Left ventricle myocardium inferior (tissue), 1 donor: ENCODE data around the gene PXYLP1. TPM values are rescaled to one million over a fixed set of nuclear protein-coding genes. Genes with fewer than 3 reads are reported as not detected.

Experiments
- DNase-seq: peaks from one replicate; pipeline ENCODE4 v3.0.0-alpha.2; 2020
- H3K27ac ChIP-seq: fragments of 200-600 bp; replicated peaks from 2 replicates; pipeline ENCODE4 v1.8.0; 2021
- H3K27me3 ChIP-seq: fragments of 200-600 bp; 2 replicates; pipeline ENCODE4 v1.8.0; 2021; ENCODE audit warnings: low read depth
- H3K36me3 ChIP-seq: fragments of 200-600 bp; 2 replicates; pipeline ENCODE4 v1.8.0; 2021
- H3K4me1 ChIP-seq: fragments of 200-600 bp; 2 replicates; pipeline ENCODE4 v1.8.0; 2021
- H3K4me3 ChIP-seq: fragments of 200-600 bp; 2 replicates; pipeline ENCODE4 v1.8.0; 2021; ENCODE audit warnings: mild to moderate bottlenecking, moderate library complexity
- H3K9me3 ChIP-seq: fragments of 200-600 bp; replicated peaks from 2 replicates; pipeline ENCODE4 v1.8.0; 2021
- intact Hi-C: fragments of 100-400 bp; cut with micrococcal nuclease; formaldehyde crosslinking; loops from one replicate; pipeline ENCODE4 v1.11.0; 2022
- long read RNA-seq: library from polyadenylated mRNA; unstranded; transcript quantifications from one replicate; pipeline ENCODE4 v2.0.0, GENCODE V29; 2021
- total RNA-seq: library from RNA; stranded (reverse); fragmentation: NEBNext Ultra II Directional; extraction: Animal tissue kit (Norgen Biotek cat#: 25700); gene quantifications from one replicate; pipeline ENCODE4 v1.2.1, GENCODE V29; 2021
- TF ChIP-seq, protein P1 (sequence below): fragments of 200-600 bp; IDR thresholded peaks from 2 replicates; pipeline ENCODE4 v1.8.0; 2021; ENCODE audit warnings: antibody characterized with exemption, mild to moderate bottlenecking, borderline replicate concordance
- donor health status: DM: no; HTN: yes; CAD: no; lungs with severe emphysema.

PXYLP1 gene, protein sequence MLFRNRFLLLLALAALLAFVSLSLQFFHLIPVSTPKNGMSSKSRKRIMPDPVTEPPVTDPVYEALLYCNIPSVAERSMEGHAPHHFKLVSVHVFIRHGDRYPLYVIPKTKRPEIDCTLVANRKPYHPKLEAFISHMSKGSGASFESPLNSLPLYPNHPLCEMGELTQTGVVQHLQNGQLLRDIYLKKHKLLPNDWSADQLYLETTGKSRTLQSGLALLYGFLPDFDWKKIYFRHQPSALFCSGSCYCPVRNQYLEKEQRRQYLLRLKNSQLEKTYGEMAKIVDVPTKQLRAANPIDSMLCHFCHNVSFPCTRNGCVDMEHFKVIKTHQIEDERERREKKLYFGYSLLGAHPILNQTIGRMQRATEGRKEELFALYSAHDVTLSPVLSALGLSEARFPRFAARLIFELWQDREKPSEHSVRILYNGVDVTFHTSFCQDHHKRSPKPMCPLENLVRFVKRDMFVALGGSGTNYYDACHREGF
- total RNA-seq = 25.6 TPM
- long read RNA-seq, partial matches to known transcripts = 9 of 23 reads
- long read RNA-seq, other reads (novel, unspliced or antisense) = 9 of 23 reads

DNA sequence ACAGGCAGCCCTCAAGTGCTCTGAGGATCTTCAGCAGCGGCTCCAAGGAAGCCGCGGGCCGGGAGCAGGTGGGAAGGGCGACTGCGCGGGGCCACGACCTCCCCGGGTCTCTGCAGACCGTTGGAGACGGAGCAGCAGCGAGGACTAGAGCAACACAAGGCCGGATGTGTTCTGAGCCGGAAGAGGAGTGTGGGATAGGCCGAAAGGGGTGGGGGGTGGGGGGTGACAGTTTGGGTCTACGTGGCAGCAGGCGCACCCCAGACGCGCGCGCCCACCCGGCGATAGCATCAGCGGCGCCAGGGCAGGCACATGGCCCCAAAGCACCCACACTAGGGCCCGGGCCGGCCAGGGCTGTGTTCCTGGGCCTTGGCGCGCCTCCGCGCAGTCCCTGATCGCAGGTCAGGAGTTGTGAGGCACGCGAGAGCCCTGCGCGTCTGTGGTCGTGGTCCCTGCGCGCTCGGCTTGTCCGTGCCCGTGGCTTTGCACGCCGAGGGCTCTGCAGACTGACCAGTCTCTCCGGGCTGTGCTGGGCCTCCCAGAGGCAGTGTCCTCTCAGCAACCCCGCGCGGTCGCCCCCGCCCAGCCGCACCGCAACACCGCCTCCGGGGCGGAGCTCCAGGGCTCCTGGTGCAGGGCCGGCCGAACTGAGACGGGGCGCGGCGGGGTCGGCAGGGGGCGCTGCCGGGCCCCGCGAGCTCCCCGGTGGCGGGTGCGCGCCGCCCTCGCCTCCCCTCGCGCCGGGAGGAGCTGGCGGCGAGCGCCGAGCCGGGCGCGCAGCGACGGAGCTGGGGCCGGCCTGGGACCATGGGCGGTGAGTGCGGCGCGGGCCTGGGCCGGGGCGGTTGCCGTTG is at the start of gene PXYLP1:
TSS of gene PXYLP1 (plus strand) at position 725 of the 851 bp plus-strand sequence. CDS start 28,351 bp downstream, outside the sequence.
- intact Hi-C loops = no loop called here
- Histone ChIP-seq H3K4me1 (peaks cover 43% of the 10 kb centered on the region), H3K27ac (peak within 1 kb of the TSS; percentile 96), H3K27me3 (no peaks in the 10 kb centered on the region), H3K36me3 (peaks cover 6% of the 10 kb centered on the region), H3K4me3 (peak within 1 kb of the TSS; percentile 96), H3K9me3 (no peaks in the 10 kb centered on the region)
- TF ChIP-seq, protein P1, sequence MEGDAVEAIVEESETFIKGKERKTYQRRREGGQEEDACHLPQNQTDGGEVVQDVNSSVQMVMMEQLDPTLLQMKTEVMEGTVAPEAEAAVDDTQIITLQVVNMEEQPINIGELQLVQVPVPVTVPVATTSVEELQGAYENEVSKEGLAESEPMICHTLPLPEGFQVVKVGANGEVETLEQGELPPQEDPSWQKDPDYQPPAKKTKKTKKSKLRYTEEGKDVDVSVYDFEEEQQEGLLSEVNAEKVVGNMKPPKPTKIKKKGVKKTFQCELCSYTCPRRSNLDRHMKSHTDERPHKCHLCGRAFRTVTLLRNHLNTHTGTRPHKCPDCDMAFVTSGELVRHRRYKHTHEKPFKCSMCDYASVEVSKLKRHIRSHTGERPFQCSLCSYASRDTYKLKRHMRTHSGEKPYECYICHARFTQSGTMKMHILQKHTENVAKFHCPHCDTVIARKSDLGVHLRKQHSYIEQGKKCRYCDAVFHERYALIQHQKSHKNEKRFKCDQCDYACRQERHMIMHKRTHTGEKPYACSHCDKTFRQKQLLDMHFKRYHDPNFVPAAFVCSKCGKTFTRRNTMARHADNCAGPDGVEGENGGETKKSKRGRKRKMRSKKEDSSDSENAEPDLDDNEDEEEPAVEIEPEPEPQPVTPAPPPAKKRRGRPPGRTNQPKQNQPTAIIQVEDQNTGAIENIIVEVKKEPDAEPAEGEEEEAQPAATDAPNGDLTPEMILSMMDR = peak; percentile 81
- DNase-seq = peak; percentile 95

DNA sequence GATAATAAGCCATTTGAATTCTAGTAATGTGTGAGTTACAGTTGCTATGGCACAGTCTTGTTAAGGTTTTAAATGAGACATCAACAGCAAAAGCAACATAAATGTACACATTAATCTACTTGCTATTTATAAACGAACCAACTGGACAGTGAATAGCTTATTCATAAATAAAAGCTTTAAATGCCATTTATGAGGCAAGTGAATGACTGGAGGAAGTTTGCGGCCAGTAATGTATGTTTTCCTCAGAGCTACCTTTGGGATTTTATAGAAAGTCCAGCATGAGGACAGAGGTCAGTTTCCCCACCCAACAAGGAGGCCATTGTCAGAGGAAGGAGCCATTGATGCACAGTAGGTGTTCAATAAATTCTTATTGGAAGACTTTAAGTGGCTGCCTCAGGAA is 48.0 kb upstream of the PXYLP1 start:
- no peaks in the 10 kb centered on the region for H3K36me3 ChIP-seq
- H3K4me1 ChIP-seq = no peaks in the 10 kb centered on the region
- H3K9me3 ChIP-seq = peaks cover 13% of the 10 kb centered on the region
- no peak overlapping the region for H3K4me3 ChIP-seq
- no peak for DNase-seq
- H3K27me3 ChIP-seq = no peaks in the 10 kb centered on the region
- TF ChIP-seq, protein P1 = no peak
- intact Hi-C loops = no loop called here
- no peak overlapping the region for H3K27ac ChIP-seq

DNA sequence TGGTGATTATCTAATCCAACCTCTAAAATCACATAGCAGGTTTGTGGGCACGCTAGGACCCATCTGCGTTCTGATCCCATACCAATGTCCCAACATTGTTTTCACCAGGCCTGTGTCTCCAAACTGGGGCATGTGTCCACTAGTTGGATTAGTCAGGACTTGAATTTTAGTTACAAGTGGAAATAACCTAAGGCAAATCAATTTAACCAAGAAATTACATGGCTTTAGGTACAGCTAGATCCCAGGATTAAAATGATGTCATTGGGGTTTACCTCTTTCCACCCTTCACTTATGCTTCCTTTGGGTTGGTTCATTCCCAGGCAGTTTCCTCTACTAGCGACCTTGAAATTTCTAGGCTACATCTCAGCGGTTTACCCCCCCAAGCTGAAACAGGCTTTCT is 47.2 kb upstream of the PXYLP1 start:
- no peak overlapping the region for H3K27ac ChIP-seq
- H3K27me3 ChIP-seq = no peaks in the 10 kb centered on the region
- TF ChIP-seq, protein P1 = no peak
- H3K4me1 ChIP-seq = no peaks in the 10 kb centered on the region
- intact Hi-C loops = no loop called here
- peaks cover 12% of the 10 kb centered on the region for H3K9me3 ChIP-seq
- DNase-seq = no peak
- no peak overlapping the region for H3K4me3 ChIP-seq
- no peaks in the 10 kb centered on the region for H3K36me3 ChIP-seq

DNA sequence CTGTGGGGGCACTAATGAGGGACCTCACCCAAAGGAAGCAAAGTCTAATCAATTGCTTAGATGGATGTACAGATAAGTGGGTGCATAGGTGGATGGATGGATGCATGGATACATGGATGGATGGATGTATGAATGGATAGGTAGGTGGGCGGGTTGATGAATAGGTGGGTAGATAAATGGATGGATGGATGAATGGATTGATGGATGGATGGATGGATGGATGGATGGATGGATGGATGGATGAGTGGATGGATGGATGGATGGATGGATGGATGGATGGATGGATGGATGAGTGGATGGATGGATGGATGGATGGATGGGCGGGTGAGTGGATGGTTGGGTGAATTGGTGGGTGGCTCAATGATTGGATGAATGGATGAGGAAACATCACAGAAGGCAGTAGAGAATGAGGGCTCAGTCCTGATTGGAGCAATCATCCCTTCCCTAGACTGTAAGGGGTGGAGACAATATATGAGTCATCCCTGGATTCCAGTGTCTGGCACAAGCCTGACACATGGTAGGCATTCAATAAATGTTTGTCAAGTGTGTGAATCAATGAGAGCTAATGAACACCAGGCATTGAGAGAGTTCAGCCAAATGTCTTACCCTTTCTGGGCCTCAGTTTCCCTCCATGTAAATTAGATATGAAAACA is 40.4 kb upstream of the PXYLP1 start:
- Histone ChIP-seq H3K4me3 (no peak overlapping the region), H3K27ac (no peak overlapping the region), H3K4me1 (no peaks in the 10 kb centered on the region), H3K27me3 (peaks cover 18% of the 10 kb centered on the region), H3K9me3 (no peaks in the 10 kb centered on the region), H3K36me3 (no peaks in the 10 kb centered on the region)
- intact Hi-C loops = loop anchor here (5.0 kb wide), 1 partner anchor 179 kb away; no protein-coding TSS in a partner anchor
- TF ChIP-seq, protein P1 = no peak
- no peak for DNase-seq

DNA sequence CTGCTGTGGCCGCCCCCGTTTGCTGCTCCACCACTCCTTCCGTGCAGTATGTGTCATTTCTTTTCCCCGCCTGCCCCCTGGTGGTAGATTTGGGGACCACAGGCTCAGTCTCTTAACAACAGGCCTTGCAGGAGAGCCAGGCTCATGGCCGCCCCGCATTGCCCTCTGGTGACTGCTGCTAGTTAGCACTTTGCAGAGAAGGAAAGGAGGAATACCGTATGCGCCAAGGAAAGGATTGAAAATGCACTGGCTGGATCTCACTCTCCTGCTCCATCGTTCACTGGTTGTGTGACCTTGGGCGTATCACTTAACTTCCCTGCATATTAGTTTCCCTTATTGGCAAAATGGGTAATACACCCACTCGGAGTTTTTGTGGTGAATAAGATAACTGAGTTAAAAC is 39.3 kb upstream of the PXYLP1 start:
- Histone ChIP-seq H3K4me1 (no peaks in the 10 kb centered on the region), H3K9me3 (no peaks in the 10 kb centered on the region), H3K36me3 (no peaks in the 10 kb centered on the region), H3K4me3 (no peak overlapping the region), H3K27me3 (peaks cover 18% of the 10 kb centered on the region), H3K27ac (no peak overlapping the region)
- intact Hi-C loops = loop anchor here (5.0 kb wide), 1 partner anchor 180 kb away; no protein-coding TSS in a partner anchor
- DNase-seq = peak; percentile 97
- TF ChIP-seq, protein P1 = peak; percentile 99
